Activated effector memory CD4-positive, alpha-beta T cell treated with anti-CD3 and anti-CD28 coated beads, Interleukin-2, amount 50 U/mL, for 16 hours (primary cell): ENCODE data around the gene KCNH8.

Experiments used
- DNase-seq: peaks from one replicate; pipeline ENCODE4 v3.0.0-alpha.2; 2020

Gene KCNH8

DNA sequence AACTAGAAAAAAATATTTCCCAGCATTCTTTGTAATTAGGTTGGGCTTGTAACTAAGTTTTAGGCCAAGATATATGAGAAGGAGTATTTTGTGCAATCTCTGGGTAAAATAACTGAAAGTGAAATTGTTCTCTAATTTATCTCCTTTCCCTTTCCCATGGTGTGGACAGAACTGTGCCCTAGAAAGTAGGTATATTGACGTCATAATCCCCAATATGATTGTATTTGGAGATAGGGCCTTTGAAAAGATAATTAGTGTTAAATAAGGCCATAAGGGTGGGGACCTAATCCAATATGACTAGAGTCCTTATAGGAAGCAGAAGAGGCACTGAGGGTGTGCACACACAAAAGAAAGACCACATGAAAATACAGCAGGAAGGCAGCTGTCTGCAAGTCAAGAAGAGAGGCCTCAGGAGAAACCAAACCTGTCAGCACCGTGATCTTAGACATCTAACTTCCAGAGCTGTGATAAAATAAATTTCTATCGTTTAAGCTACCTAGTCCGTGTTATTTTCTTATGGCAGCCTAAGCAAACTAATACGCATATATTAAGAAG, 106.6 kb downstream of the KCNH8 start:
- no peak for DNase-seq

DNA sequence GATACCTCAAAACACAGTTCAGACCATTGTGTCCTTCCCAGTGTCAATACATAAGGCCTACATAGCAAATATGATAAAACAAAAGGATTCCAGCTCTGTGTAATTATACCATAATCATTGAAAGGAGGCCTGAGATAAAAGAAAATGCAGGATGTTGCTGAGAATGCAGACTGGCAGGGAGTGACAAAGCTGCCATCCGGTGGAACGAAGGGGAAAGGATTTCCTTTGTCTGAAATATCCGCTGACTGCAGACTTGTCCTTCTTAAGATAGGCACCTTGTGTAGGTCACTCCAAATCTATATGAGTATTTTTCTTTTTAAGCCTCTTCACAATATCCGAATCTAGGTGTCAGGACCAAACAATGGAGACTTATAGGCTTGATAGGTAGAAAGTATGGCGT, 108.0 kb downstream of the KCNH8 start:
- DNase-seq, result no peak

DNA sequence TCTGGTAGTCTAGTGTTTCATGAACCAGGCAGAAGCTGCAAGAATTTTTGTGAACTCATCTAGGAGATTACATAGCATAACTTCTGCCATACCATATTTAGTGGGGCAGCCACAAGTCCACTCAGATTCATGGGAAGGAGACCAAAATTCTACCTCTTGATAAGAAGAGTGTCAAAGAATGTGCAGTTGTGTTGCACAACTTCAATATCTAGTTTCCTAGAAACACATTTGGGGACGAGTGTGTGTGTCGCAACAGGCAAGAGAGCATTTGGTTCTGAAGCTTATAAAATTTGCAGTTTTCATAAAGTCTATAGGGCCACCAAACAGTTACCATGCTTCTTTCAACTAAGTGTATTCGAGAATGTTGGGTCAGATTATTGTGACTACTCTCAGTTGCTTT, 115.3 kb downstream of the KCNH8 start:
- no peak for DNase-seq

DNA sequence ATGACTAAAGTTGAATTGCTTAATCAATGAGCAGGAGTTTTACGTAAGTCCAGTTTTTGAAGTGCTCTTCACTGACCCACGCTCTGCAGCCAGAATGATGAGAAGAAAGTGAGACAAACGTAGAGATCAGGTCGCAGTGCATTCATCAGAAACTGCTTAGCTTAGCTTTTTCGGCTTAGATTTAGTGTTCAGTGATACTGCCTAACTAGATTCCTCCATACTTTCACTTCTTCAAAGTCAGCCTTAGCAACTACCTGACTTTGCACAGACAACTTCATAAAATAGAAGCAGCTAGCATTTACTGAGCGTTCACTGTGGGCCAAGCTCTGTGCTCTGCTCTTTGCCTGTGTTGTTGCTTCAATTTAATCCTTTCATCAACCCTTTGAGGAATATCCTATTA, 116.1 kb downstream of the KCNH8 start:
- DNase-seq, result no peak

DNA sequence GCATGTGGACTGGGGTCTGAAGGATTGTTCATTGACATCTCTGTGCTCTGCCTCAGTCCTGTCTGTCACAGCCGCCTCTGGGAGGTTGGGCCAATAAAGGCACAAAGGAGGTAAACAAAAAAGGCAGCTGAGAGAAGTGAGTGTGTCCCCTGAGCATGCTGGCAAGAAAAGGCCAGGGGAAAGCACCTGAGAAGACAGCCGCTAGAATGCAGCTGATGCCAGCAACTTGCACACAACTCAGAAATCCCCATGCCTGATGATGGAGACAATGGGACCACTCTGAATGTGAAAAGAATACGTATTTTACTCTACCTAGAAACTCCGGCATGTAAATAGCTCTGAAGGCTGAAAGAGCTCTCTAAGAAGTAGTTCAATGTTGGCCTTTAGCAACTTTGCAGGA, 118.7 kb downstream of the KCNH8 start:
- DNase-seq, result no peak

GRCh38 chr3:19270481-19270880, 122.2 kb downstream of the KCNH8 start:
- no peak for DNase-seq

DNA sequence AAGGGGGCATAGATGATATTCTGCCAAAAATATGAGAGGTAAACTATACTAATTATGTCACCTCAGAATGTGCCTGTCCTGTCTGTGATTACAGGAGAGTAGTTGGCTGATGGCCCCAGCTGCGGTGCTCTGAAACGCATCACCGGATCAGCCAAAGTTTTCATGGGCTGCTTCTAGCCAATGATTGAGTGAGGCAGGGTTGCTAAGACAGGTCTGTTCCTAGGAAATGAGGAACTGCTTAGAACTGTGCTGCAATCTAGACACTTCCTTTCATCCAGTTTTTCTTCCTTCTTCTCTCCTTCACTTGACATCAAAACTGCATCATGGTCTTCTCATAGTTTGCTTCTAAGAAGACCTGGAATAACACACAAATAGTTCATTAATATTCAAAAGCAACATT, 124.0 kb downstream of the KCNH8 start:
- DNase-seq, result no peak

- no peak for DNase-seq
These were observed 124.8 kb downstream of the KCNH8 start for GRCh38 chr3:19273091-19273490.

GRCh38 chr3:19274576-19274975, 126.3 kb downstream of the KCNH8 start:
- no peak for DNase-seq

GRCh38 chr3:19284974-19285373, 136.7 kb downstream of the KCNH8 start:
- DNase-seq, result no peak

DNA sequence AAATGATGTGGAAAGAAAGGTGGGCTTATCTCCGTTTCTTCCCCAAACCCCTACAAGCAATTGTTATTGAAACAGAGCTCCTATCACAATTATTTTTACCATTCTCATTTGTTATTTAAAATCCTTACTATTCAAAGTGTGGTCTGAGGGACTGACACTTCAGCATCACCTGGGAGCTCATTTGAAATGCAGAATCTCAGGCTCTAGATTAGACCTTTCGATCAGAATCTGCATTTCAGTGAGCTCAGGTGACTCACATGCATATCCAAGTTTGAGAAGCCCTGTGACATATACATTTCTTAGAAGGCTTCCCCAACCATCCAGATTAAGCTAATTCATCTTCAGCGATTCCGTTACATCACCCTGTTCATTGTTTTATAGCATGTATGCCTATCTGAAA, 145.0 kb downstream of the KCNH8 start:
- DNase-seq, result no peak

GRCh38 chr3:19295208-19295607, 146.9 kb downstream of the KCNH8 start:
- DNase-seq, result no peak

DNA sequence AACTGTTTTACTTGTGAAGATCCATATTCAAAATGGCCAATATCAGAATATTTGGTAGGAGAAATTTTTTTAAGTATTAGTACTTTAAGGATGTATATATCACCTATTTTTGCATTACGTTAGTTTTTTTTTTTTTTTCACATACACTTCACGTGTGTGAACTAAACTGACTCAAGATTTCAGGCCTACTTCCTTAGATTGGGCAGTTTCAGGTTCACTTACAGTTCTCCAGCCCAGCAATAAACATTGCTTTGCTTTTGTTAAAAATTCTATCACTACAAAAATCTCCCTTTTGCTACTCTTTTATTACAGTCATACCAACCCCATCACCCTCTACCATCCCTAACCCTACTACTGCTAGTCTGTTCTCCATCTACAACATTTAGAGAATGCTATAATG, 183.6 kb downstream of the KCNH8 start:
- DNase-seq, result no peak

DNA sequence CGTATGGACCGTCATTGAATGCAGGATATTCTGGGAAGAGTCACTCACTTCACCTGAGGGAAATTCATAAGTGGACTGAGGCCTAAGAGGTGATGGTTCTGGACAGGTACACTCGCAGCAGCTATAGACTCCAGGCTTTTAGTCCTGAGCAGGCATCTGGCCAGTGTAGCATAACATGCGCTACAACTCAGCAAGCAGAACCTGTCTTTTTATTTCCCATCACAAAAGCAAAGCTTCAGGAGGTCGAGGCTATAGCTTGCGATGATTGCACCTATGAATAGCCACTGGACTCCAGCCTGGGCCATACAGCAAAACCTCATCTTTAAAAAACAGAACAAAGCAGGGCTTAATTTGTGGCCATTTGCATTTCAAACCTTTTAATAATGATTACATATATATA, 185.8 kb downstream of the KCNH8 start:
- no peak for DNase-seq

- DNase-seq, result no peak
These were observed 190.5 kb downstream of the KCNH8 start for GRCh38 chr3:19338769-19339168.

- DNase-seq, result no peak
These were observed 194.1 kb downstream of the KCNH8 start for GRCh38 chr3:19342389-19342788.

- DNase-seq, result no peak
These were observed 198.4 kb downstream of the KCNH8 start for GRCh38 chr3:19346759-19347158.

- no peak for DNase-seq
These were observed 199.4 kb downstream of the KCNH8 start for GRCh38 chr3:19347671-19348070.

GRCh38 chr3:19348500-19348899, 200.2 kb downstream of the KCNH8 start:
- DNase-seq, result no peak

DNA sequence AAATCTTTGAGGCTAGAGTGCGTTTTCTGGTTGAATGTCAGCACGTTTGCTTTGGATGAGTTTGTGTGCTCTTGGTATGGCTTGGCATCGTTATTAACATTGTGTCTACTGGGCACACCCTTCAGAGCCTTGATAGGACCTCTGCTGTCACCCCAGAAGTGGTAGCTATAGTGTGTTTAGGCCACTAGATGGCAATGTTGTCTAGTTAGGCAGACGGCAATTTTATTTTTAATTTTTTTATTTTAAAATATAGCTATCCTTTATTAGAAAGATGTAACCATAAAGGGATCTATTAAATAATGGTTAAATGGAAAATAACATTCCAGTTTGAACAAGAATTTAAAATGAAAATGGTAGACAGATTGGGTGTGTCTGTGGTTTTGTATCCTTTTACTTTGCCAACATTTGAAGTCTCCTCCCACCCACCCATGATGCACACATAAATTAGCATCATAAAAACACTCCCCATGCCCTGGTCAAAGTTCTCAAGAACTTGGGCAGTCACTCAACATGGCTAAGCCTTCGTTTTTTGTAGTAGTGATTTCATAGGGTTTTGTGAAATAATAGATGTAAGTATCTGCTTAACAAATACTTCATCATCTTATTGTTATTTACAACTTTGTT, 200.7 kb downstream of the KCNH8 start:
- no peak for DNase-seq

DNA sequence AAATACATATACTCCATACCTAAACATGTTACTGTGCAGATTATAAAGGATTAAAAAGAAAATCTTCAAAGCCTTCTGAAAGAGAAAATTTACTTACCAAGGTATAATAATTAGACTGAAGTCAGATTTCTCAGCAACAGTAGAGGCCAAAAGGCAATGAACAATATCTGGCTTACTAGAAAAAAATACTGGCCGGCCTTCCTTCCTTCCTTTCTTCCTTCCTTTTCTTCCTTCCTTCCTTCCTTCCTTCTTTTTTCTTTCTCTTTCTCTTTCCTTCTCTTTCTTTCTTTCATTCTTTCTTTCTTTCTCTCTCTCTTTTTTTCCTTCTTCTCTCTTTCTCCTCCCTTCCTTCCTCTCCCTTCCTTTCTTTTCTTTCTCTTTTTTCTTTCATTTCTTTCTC, 209.6 kb downstream of the KCNH8 start:
- DNase-seq, result no peak

GRCh38 chr3:19363071-19363470, 214.8 kb downstream of the KCNH8 start:
- no peak for DNase-seq

DNA sequence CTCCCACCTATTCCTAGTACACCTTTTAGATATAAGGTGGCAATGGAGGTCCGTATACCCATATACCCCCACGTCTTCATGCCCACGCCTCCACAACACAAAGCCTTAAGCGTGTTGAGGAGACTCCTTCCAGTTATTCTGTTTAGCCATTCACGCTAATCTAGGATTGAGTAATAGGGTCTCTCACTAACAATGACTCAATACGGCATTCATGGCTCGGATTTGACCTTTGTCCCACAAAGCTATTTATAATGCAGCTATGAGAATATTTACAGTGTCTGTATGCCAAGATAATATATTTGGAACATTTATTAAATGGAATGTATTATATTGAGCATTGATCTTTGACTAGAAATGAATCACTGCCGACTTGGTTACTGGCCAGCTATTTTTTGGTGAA, 215.8 kb downstream of the KCNH8 start:
- no peak for DNase-seq

- no peak for DNase-seq
These were observed 217.2 kb downstream of the KCNH8 start for GRCh38 chr3:19365471-19365870.

DNA sequence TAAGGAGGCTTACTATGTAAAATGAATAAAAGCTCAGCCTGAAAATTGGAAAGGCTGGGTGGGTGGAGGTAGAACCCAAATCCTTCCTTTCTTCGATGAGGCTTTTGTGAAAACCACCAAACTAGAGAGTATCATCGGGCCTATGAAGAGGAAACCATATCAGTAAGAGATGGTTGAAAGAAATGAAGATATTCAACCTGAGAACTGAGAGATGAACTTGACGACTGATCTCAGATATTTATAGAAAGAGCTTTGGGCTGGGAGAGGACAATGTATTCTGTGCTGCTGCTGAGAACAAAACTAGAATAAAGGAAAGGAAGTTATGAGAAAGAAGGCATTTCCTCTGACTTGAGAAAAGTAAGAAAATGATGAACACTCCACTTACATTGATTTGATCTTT, 236.6 kb downstream of the KCNH8 start:
- DNase-seq, result no peak
